Esophagus (tissue), 2 donors: ENCODE data around the gene TP53AIP1. TPM values are rescaled to one million over a fixed set of nuclear protein-coding genes. Genes with fewer than 3 reads are reported as not detected.
"Not testable (repeated sequence)": the region's sequence is repeated elsewhere in the genome, so short reads cannot be mapped to it uniquely, and the experiment has no call there.

Experiments
- H3K27ac ChIP-seq, 2 donors: one replicate each; pipeline ENCODE4 v1.5.1; 2013; ENCODE audit warnings: low read depth in 2 of 2, mild to moderate bottlenecking in 2 of 2, inconsistent platforms in 1 of 2, low read length in 1 of 2, moderate library complexity in 1 of 2
- H3K27me3 ChIP-seq, 2 donors: one replicate each; pipeline ENCODE4 v1.6.1; 2013; ENCODE audit warnings: low read length in 2 of 2, control low read depth in 1 of 2, mild to moderate bottlenecking in 1 of 2; ENCODE audit not compliant: insufficient read depth in 2 of 2, control insufficient read depth in 1 of 2
- H3K36me3 ChIP-seq, 2 donors: one replicate each; pipeline ENCODE4 v1.6.1; 2013; ENCODE audit warnings: low read length in 1 of 2; ENCODE audit not compliant: control insufficient read depth in 2 of 2, insufficient read depth in 2 of 2
- H3K4me1 ChIP-seq, 2 donors: one replicate each; pipeline ENCODE4 v1.6.1; 2013; ENCODE audit warnings: low read length in 1 of 2; ENCODE audit not compliant: control insufficient read depth in 2 of 2, insufficient read depth in 2 of 2
- H3K4me3 ChIP-seq, 2 donors: one replicate each; pipeline ENCODE4 v1.5.1; 2013; ENCODE audit warnings: low read length in 2 of 2, mild to moderate bottlenecking in 2 of 2, low read depth in 1 of 2, moderate library complexity in 1 of 2
- H3K9me3 ChIP-seq, 2 donors: one replicate each; pipeline ENCODE4 v1.6.1; 2013; ENCODE audit warnings: mild to moderate bottlenecking in 2 of 2, low read depth in 1 of 2, low read length in 1 of 2, moderate library complexity in 1 of 2; ENCODE audit not compliant: control insufficient read depth in 2 of 2, insufficient read depth in 1 of 2
- WGBS, 2 donors: extraction: QIAGEN DNeasy Blood & Tissue Kit; methylation state at CpG; one replicate each; pipeline ENCODE4 v1.1.7; 2013; 5-methylcytosine and 5-hydroxymethylcytosine counted together
- polyA plus RNA-seq, 2 donors: library from polyadenylated mRNA; stranded (reverse); fragments of 200-250 nt; gene quantifications; one replicate each; pipeline ENCODE4 v1.2.3, GENCODE V29; 2013
- donor health status: healthy with polysubstance abuse.
- donor health status: Bipolar disorder and iron deficiency.

TP53AIP1 gene
- polyA plus RNA-seq, 2 donors, result 32.8 to 39.4 TPM

- no peak overlapping the region for H3K4me3 ChIP-seq
- H3K9me3 ChIP-seq, result no peaks in the 10 kb centered on the region
- no peak overlapping the region for H3K27ac ChIP-seq
- H3K27me3 ChIP-seq, result no peaks in the 10 kb centered on the region
- H3K4me1 ChIP-seq, result peaks cover 0 to 7% of the 10 kb centered on the region in 2 donors
- 79 to 83% methylated on average over 4 of the region's 4 CpGs for WGBS, 2 donors
- H3K36me3 ChIP-seq, result no peaks in the 10 kb centered on the region
Observed at GRCh38 chr11:128921793-128922192, 20.9 kb downstream of the TP53AIP1 start.

- no peaks in the 10 kb centered on the region for H3K36me3 ChIP-seq
- no peaks in the 10 kb centered on the region for H3K27me3 ChIP-seq
- H3K4me1 ChIP-seq, result peaks cover 0 to 7% of the 10 kb centered on the region in 2 donors
- no peaks in the 10 kb centered on the region for H3K9me3 ChIP-seq
- WGBS, 2 donors, result 87 to 92% methylated on average over 15 of the region's 15 CpGs
- H3K4me3 ChIP-seq, result no peak overlapping the region
- no peak overlapping the region for H3K27ac ChIP-seq
Observed at GRCh38 chr11:128920666-128921065, 22.0 kb downstream of the TP53AIP1 start.

DNA sequence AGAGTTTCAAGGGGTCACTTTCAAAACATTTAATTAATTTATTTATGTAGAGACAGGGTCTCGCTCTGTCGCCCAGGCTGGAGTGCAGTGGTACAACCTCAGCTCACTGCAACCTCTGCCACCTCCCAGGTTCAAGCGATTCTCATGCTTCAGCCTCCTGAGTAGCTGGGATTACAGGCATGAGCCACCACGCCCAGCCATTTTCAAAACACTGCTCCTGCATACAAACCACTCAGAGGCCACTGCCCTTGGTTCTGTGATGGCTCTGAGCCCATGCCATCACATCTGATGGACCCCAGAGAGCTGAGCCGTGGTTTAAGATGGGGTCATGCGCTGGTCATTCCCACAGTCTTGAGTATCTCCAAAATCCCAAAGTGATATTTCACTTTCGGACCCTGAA, 23.0 kb downstream of the TP53AIP1 start:
- H3K27me3 ChIP-seq, H3K36me3 ChIP-seq, H3K27ac ChIP-seq, H3K4me3 ChIP-seq, H3K9me3 ChIP-seq, H3K4me1 ChIP-seq: not testable (repeated sequence)
- WGBS, 2 donors, result 69 to 73% methylated on average over 7 of the region's 7 CpGs

DNA sequence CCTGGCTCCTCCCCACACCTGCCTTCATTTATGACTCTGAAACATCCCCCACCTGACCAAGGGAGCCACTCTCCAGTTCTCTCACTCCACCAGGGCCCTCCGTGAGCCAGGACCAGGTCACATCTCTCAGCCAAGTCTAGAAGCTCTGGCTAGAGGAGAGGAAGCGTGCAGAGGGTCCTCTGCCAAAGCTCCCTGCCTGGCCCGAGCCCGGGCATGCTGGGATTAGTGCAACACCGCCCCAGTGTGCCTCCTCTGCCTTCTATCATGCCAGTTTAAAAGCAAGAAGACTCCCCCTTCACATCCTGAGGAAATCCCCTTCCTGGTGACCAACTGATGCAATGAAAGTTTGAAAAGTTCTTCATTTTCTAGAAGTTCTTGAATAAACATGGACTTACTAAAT, 23.5 kb downstream of the TP53AIP1 start:
- Histone ChIP-seq H3K9me3 (no peaks in the 10 kb centered on the region), H3K4me3 (no peak overlapping the region), H3K36me3 (no peaks in the 10 kb centered on the region), H3K27me3 (no peaks in the 10 kb centered on the region), H3K4me1 (peaks cover 0 to 9% of the 10 kb centered on the region in 2 donors), H3K27ac (no peak overlapping the region)
- 42 to 55% methylated on average over 5 of the region's 5 CpGs for WGBS, 2 donors

DNA sequence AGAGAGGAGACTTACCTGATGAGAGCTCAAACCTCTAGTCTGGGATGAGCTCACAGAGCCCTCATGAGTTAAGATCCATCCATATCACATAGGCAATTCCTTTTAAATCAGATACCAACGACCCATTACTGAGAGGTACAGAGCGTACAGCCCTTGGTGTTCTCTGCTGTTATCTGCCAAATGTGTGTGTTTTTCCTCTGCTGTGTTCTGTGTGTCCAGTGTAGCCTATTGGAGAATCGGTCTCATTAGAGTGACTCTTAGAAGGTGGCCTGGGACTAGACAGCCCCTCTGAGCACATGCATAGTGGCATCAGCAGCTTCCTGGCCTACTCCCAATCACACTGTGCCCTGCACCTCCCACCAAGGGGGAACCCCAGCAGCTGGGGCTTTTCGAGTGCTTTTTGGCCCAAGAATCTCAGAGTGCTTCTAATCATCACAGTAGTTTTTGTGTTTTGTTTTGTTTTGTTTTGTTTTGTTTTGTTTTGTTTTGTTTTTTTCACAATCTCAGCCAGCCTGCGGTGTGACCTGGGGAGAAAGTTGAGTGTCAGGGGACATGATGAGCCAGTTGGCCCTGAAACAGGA, 25.4 kb downstream of the TP53AIP1 start:
- H3K36me3 ChIP-seq, result no peaks in the 10 kb centered on the region
- H3K27ac ChIP-seq, result no peak overlapping the region
- H3K9me3 ChIP-seq, result no peaks in the 10 kb centered on the region
- WGBS, 2 donors, result 55 to 60% methylated on average over 5 of the region's 5 CpGs
- no peaks in the 10 kb centered on the region for H3K27me3 ChIP-seq
- H3K4me3 ChIP-seq, result no peak overlapping the region
- peaks cover 0 to 14% of the 10 kb centered on the region in 2 donors for H3K4me1 ChIP-seq

DNA sequence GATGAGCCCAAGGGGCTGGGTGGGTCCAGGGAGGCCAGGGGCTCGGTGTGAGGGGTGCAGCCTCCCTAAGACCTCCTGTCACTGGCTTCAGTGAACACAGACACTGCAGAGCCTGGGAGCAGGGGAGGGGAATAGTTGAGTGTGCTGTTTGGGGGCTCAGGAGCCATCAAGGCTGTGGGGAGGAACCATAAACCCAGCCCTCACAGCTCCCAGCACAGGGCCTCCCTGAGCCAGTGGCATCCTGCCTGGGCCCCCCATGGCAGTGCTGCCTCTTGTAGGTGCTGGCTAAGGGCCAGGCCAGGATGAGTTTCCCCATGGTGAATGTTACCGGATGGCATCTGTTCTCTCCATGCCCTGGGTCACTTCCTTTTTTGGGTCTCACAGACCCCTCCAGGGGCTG, 26.0 kb downstream of the TP53AIP1 start:
- Histone ChIP-seq H3K36me3 (no peaks in the 10 kb centered on the region), H3K27me3 (no peaks in the 10 kb centered on the region), H3K27ac (no peak overlapping the region), H3K4me3 (no peak overlapping the region), H3K9me3 (no peaks in the 10 kb centered on the region), H3K4me1 (peaks cover 0 to 14% of the 10 kb centered on the region in 2 donors)
- whole genome bisulfite sequencing, 2 donors, result 83 to 85% methylated on average over 2 of the region's 2 CpGs

DNA sequence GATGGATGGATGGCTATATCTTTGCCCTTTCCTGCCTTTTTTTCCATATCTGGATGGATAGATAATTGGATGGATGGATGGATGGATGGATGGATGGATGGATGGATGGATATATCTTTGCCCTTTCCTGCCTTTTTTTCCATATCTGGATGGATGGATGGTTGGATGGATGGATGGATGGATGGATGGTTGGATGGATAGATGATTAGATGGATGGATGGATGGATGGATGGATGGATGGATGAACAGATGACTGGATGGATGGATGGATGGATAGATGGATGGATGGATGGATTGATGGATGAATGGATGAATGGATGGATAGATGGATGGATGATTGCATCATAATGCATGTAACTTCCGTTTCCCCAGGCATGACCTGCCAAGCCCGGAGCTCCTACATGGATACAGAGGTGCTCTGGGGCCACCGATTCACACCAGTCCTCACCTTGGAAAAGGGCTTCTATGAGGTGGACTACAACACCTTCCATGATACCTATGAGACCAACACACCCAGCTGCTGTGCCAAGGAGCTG, 26.6 kb downstream of the TP53AIP1 start:
- Histone ChIP-seq H3K27me3 (no peaks in the 10 kb centered on the region), H3K4me1 (peaks cover 0 to 14% of the 10 kb centered on the region in 2 donors), H3K36me3 (no peaks in the 10 kb centered on the region), H3K9me3 (no peaks in the 10 kb centered on the region), H3K27ac (no peak overlapping the region), H3K4me3 (no peak overlapping the region)
- WGBS, 2 donors, result 81 to 83% methylated on average over 3 of the region's 3 CpGs

- WGBS, 2 donors, result 31 to 45% methylated on average over 6 of the region's 6 CpGs
- H3K27ac ChIP-seq, result peak overlapping the region in 1 of 2 donors; percentile 80
Observed at GRCh38 chr11:128915149-128915521, 27.5 kb downstream of the TP53AIP1 start.

DNA sequence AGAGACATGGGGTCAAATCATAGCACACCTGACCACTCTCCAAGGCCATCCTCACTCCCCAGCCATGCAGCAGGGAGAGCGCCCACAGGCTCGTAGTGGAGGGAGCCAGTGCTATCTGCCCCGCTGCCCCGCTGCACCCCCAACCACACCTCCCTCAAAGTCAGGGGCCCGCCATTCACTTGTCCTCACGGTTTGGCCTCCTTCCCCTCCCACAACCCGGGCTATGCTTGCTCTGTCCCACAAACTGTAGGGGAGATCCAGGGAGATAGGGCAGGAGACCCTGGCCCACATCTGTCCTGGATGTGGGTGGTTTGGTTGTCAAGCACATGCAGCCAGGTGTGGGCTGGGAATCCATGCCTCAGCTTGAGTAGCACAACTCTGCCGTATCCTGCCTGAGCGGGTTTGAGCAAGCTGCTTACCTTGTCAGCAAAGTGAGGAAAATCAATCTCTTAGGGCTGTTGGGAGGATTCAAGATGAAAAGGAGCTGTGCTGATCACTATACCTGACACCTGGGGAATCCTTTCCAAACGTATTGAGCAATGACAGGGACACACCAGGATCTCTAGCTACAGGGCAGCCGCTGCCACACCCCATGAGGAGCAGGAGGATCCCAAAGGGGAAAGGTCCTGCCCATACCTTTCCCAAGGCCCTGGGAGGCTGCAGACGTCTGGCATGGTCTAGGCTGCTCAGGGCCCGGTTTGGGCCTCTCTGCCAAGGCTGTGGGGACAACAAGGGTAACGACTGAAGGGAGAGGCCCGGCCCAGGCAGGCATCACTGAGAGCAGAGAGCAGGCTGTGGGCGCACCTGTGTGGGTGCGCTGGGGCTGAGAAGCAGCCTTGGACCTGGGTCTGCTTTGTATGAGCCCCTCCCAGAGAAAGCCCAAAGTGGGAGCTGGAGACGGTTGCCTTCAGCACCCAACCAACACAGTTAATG, 28.2 kb downstream of the TP53AIP1 start:
- Histone ChIP-seq H3K9me3 (no peaks in the 10 kb centered on the region), H3K27me3 (no peaks in the 10 kb centered on the region), H3K36me3 (no peaks in the 10 kb centered on the region), H3K4me3 (no peak overlapping the region), H3K27ac (peak overlapping the region; percentile 73 to 80), H3K4me1 (peaks cover 0 to 14% of the 10 kb centered on the region in 2 donors)
- WGBS, 2 donors, result 53 to 73% methylated on average over 18 of the region's 18 CpGs

More at GRCh38 chr11:128915149-128915521, 27.5 kb downstream of the TP53AIP1 start:
- Histone ChIP-seq H3K4me1 (peaks cover 0 to 14% of the 10 kb centered on the region in 2 donors), H3K9me3 (no peaks in the 10 kb centered on the region), H3K27me3 (no peaks in the 10 kb centered on the region), H3K4me3 (no peak overlapping the region), H3K36me3 (no peaks in the 10 kb centered on the region)
